Midbrain (tissue), 1 donor: ENCODE data around the gene YAE1.

Experiments used
- DNase-seq: peaks from one replicate; lab custom pipeline; 2025; lab: John Stamatoyannopoulos, UW

The YAE1 gene

GRCh38 chr7:39554583-39555165, 11.5 kb upstream of the YAE1 start:
- DNase-seq: no peak

DNA sequence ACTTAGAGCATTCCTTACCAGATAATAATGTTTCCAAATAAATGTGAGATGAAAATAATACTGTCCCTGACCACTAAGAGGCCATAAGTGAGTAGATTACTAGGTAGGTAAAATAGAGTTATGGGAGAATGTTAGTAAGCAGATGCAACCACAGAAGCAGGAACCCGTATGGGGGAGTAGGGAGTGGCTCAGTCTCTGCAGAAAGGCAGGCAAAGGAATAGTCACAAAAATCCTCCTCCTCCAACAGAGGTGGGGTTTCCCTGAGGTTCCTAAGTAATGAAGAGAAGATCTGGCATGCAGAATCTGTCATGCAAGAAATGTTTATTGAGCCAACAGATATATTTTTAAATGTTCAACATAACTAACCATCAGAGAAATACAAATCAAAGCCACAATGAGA, 9.0 kb upstream of the YAE1 start:
- DNase-seq: no peak

- DNase-seq: no peak
These were observed 8.3 kb upstream of the YAE1 start for GRCh38 chr7:39557911-39558310.

DNA sequence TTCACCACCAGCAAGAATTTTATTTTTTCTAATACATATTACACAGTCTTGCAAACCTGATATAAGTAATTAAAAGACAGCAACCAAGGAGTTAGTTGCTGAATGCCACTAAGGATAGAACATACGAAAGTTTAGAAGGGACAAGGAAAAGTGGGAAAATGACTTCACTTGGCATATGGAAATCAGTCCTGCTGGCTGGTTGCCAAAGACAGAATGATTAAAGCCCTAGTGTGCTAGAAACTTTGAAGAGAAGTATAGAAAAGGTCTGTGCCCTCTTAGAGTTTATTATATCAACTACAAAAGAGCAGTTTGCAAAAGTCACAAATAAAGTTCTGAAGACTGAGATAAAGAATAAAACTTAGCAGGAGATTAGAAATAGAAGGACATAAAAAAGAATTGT, 5.8 kb upstream of the YAE1 start:
- DNase-seq: no peak

DNA sequence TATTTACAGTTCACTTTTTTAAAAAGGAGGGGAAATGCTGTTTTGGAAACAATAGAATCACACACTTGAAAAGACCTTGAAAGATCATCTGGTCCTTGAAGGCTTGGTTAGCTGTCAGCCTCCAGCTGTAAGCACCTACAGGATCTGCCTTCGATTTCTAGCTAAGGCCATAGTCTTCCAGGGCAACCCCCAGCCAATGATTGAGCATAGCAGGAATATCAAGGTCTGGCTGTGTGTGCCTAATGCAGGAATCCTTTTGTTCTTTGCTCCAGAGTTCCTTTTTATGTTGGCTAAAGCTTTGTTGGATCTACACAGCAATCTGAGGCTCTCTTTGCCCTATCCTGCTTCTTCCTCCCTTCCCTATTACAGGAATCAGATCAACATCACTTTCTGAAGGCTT, 5.2 kb upstream of the YAE1 start:
- no peak for DNase-seq

GRCh38 chr7:39565538-39565937, 666 bp upstream of the YAE1 start:
- DNase-seq: no peak

DNA sequence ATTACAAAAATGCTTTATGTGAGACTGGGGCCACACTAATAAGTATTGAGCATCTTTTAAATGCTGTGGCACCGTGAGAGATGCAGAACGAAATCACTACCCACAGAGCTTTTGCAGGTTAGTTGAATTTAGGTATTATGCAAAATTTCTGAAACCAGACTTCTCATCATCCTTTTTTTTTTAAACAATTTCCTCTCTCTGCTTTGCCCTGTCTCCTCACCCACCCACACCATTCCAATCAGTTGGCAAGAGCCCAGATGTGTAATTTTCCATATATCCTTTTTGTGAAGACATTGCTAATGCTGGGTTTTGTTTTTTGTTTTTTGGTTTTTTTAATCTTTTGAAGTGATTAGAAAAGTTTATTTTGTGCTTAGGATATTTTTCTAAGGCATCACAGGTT, 1.1 kb downstream of the YAE1 start:
- DNase-seq: no peak

DNA sequence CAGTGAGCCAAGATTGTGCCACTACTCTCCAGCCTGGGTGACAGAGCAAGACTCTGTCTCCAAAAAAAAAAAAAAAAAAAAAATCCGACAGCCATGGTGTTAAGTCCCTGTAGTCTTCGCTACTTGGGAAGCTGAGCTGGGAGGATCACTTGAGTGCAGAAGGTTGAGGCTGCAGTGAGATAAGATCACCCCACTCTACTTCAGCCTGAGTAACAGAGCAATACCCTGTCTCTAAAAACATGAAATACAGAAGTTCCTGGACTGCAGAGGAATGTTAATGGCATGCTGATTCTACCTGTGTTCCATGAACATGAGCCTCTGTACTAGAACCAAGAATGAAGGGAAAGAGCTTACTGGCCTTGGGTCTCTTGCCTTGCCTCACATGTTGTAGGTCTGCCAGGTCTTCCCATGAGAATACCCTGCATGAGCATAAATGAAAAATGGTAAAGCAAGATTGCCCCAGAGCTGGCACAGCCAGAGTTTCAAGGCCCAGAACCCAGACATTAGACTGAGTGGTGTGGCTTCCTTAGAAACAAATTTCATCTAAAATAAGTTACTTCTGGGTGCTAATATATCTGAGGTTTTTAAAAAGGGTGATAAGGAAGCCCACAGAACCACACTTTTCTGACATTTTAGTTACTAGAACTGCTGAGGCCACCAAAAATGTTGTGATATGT, 8.6 kb downstream of the YAE1 start:
- DNase-seq: no peak

GRCh38 chr7:39577229-39577874, 11.1 kb downstream of the YAE1 start:
- no peak for DNase-seq

DNA sequence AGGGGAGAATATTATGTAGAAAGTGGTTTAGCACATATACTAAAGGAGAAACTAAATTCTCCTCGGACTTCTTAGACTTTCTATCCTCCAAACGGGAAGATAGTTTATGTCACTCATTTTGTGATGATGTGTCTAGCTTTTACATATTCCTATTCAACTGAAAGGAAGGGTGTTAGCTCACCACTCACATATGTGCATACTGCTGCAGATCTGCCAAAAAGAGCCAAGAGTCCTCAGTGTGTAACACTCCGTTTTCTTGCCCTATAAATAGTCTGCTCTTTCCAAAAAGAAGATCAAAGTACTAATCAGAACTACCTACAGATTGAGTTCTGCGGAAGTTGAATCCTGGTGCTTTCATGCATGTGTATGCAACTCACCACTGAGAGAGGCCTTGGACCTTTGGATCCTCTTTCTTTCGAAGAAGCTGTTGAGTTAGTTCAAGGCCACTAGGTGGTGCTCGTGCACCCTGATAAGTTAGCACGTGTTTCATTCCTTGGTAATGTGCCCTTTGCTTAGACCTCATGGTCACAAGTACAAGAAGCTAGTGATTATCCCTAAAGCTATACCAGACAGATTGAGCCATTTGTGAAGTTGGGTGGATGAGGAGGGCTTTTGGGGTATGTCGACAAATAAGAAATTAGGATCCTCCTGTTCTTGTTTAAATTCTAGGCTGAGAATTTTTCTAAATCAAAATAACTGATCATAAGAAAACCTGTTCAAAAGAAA, 14.1 kb downstream of the YAE1 start:
- DNase-seq: peak; percentile 89

- DNase-seq: no peak
These were observed 16.3 kb downstream of the YAE1 start for GRCh38 chr7:39582536-39582935.

DNA sequence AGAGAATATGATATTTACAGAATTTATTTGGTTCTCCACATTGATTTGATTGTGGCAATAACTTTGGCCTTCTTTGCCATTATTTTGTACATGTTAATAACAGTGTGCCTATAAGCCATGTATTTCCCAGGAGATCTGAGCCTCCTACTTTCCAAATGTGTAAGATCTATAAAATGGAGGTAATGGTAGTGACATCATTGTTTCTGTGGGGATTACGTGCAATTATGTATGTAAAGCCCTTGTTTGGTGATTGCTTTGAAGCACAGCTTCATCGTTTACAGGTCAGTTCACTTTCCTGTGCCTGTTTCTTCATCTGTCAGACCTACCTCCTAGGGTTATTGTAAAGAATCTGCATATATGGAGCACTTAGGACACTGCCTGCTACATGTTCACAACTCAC, 17.3 kb downstream of the YAE1 start:
- DNase-seq: no peak

DNA sequence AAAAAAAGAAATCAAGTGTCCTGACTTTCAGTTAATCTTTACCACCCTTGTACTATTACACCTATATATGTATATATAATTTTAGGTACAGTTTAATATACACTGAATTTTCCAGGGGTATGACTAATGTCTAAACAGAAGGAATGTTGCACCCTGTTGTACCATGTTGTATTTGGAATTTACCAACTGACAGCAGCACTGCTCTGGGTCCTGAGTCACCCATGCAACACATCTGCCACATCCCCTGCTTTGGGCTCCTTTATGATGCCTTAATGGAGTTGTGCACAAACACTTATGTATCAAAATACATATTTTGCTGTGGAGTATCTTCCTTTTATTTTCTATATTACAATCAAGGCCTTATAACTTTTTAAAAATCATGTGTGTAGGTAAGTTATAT, 21.2 kb downstream of the YAE1 start:
- DNase-seq: no peak

DNA sequence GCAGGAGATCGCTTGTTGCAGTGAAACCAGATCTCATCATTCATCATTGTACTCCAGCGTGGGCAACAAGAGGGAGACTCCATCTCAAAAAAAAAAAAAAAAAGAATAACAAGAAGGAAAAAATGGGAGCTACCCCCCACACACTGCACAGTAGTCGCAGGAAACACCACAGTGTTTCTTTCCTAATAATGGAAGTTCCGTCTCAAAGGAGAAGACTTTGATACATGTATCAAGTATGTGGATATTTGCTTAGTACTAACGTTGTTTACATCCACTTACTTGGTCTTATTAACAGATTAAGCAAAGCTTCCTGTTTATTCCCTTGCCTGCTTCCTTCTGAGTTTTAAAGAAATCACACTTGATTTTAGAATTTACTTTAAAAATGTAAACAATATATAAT, 22.2 kb downstream of the YAE1 start:
- no peak for DNase-seq

GRCh38 chr7:39589323-39590111, 23.3 kb downstream of the YAE1 start:
- DNase-seq: no peak

DNA sequence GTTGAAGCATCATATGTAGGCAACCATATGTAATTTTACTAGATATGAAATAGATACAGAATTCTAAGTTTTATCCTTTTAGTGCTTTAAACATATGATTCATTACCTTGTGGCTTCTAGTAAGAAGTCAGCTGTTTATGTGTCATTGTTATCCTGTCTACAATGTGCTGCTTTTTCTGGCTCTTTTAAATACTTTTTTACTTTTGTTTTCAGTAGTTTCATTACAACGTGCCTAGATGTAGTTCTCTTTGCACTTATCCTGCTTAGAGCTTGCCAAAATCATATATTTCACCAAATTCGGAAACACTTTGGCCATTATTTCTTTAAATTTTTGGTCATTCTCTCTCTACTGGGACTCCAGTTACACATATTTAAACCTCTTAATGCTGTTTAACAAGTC, 26.4 kb downstream of the YAE1 start:
- DNase-seq: no peak

- DNase-seq: peak; percentile 44
These were observed 28.9 kb downstream of the YAE1 start for GRCh38 chr7:39594988-39595620.

- DNase-seq: no peak
These were observed 36.1 kb downstream of the YAE1 start for GRCh38 chr7:39602351-39602750.

DNA sequence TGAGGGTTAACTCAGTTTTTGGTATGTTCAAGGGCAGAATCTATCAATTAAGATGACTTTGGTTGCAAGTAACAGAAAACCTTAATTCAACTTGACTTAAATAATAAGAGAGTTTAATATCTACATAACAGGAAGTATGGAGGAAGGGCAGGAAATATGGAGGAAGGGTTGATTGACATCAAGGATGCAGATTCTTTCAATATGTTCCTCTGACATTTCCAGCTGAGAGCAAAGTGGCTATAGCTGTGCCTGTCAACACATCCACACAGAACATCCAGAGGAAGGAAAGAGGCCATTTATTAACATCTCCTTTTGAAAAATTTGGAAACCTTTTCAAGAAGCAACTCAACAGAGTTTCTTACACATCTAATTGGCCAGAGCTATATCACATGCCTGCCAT, 37.7 kb downstream of the YAE1 start:
- no peak for DNase-seq

DNA sequence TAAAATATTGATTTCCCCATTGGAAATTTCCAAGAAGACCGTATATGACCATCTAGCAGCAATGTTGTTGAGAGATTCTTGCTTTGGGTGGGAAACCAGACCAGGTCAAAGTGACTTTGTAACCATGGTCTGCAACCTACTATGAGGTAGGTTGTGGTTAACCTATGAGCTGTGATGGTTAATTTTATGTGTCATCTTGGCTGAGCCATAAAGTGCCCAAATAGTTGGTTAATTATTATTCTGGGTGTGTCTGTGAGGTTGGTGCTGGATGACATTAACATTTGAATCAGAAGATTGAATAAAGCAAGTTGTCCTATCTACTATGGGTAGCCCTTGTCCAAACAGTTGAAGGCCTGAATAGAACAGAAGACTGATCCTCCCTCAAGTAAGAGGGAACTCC, 38.9 kb downstream of the YAE1 start:
- no peak for DNase-seq

- DNase-seq: no peak
These were observed 40.1 kb downstream of the YAE1 start for GRCh38 chr7:39606352-39606751.

DNA sequence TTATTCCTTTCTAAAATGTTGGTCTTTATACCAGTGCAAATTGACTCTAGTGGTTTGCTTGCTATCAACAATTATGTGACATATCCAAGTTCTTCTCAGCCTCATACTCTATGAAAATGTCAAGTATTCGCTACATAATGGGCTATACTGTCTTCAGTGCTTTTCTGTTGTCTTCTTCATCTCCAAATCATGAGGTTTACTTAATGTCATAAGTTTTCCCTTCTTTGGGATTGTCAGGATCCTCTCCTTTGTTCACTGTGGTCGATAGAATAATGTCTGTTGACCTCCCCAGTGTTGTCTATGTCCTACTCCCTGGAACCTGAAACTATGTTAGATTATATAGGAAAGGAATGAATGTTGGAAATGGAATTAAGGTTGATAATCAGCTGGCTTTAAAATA, 40.7 kb downstream of the YAE1 start:
- no peak for DNase-seq
